Body of pancreas (tissue), 4 donors: ENCODE measurements around the gene CKAP4. TPM values are rescaled to one million over a fixed set of nuclear protein-coding genes. Genes with fewer than 3 reads are reported as not detected.

ENCODE experiments used
- ATAC-seq: fragments of 150-250 bp; one replicate; pipeline ENCODE4 v1.9.1; 2016
- DNase-seq, 4 donors: peaks; one replicate each; pipeline ENCODE4 v3.0.0-alpha.2; 2019
- H3K27ac ChIP-seq, 4 donors: fragments of 200-600 bp; sonication (generic); 1 replicate in 3 of 4; 2 replicates in 1 of 4; pipeline versions ENCODE4 v1.5.1 to v1.6.1; 2016 to 2019; ENCODE audit warnings: mild to moderate bottlenecking in 1 of 4, mixed read lengths in 1 of 4, moderate library complexity in 1 of 4
- H3K27me3 ChIP-seq, 2 donors: fragments of 200-600 bp; sonication (generic); one replicate each; pipeline ENCODE4 v1.6.0; 2016; ENCODE audit warnings: mild to moderate bottlenecking in 1 of 2
- H3K36me3 ChIP-seq, 2 donors: fragments of 200-600 bp; sonication (generic); replicated peaks in 1 of 2; 2 replicates each; pipeline ENCODE4 v1.5.1; 2016; ENCODE audit warnings: low read depth in 2 of 2; ENCODE audit not compliant: insufficient read depth in 1 of 2
- H3K4me1 ChIP-seq: fragments of 200-600 bp; sonication (generic); one replicate; pipeline ENCODE4 v1.6.0; 2016
- H3K4me3 ChIP-seq, 2 donors: fragments of 200-600 bp; sonication (generic); 1 replicate in 1 of 2; 2 replicates in 1 of 2; pipeline ENCODE4 v1.5.1; 2016 to 2019
- H3K9me3 ChIP-seq, 3 donors: fragments of 200-600 bp; sonication (generic); 1 replicate in 2 of 3; 2 replicates in 1 of 3; pipeline ENCODE4 v1.5.1; 2016
- POLR2A ChIP-seq, 3 donors: fragments of 450-650 bp; IDR thresholded peaks; one replicate each; pipeline ENCODE4 v1.6.1; 2016; ENCODE audit warnings: antibody characterized with exemption in 3 of 3, mild to moderate bottlenecking in 2 of 3
- WGBS, 2 donors: methylation state at CpG; one replicate each; pipeline ENCODE4 v1.1.5; 2017; 5-methylcytosine and 5-hydroxymethylcytosine counted together
- intact Hi-C: fragments of 100-400 bp; cut with DNase I; formaldehyde crosslinking; loops from one replicate; pipeline ENCODE4 v1.15.1; 2023
- total RNA-seq, 2 donors: library from RNA; depleted of rRNA; stranded (reverse); fragments of >200 nt; gene quantifications; one replicate each; pipeline ENCODE4 v1.1.0, GENCODE V29; 2016
- TF ChIP-seq, protein P1 (sequence below), 7 experiments: fragments of 450-650 bp in 4 of 7; fragments of 200-600 bp in 3 of 7; sonication (generic) in 3 of 7; IDR thresholded peaks; one replicate each; pipeline ENCODE4 v1.5.1; 2016 to 2019; ENCODE audit warnings: antibody characterized with exemption in 7 of 7

Gene CKAP4
- total RNA-seq, 2 donors from 2014 or later = 30.6 to 36.6 TPM

DNA sequence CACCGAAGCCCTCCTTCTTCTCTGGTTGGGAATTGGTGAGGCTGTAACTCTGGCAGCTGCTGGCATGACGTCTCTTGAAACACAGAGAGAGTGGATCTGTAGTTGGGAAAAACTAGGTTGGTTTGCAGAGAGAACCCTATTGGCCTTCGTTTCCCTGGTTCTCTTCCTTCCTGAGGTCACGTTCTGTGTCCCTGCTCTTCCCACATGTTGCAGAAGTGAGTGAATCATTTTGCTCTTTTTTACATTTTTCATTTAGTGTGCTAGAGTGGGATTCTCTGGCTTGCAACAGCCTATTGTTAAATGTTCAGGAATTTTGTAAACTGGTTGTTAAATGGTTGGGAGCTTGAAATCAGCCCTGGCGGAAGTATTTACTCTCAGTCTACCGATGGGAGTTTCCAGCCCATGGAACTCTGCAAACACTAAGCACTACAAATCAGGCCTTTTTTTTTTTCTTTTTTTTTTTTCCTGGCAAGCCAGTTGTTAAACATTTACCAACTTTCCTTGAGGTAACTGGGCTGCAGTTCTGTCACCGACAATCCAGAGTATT is 26.8 kb upstream of the CKAP4 start:
- Histone ChIP-seq H3K4me1 (peaks cover 42% of the 10 kb centered on the region), H3K27ac (peak overlapping the region; percentile 80 to 94 (median 92)), H3K27me3 (no peaks in the 10 kb centered on the region), H3K36me3 (no peaks in the 10 kb centered on the region), H3K9me3 (no peaks in the 10 kb centered on the region), H3K4me3 (no peak overlapping the region)
- DNase-seq (peak; percentile 50 to 84 (median 69)), ATAC-seq (peak; percentile 90)
- peak in 2 of 3 donors; percentile 28 to 35 for TF ChIP-seq POLR2A (IDR thresholded peaks at IDR 0.05)
- TF ChIP-seq, protein P1, sequence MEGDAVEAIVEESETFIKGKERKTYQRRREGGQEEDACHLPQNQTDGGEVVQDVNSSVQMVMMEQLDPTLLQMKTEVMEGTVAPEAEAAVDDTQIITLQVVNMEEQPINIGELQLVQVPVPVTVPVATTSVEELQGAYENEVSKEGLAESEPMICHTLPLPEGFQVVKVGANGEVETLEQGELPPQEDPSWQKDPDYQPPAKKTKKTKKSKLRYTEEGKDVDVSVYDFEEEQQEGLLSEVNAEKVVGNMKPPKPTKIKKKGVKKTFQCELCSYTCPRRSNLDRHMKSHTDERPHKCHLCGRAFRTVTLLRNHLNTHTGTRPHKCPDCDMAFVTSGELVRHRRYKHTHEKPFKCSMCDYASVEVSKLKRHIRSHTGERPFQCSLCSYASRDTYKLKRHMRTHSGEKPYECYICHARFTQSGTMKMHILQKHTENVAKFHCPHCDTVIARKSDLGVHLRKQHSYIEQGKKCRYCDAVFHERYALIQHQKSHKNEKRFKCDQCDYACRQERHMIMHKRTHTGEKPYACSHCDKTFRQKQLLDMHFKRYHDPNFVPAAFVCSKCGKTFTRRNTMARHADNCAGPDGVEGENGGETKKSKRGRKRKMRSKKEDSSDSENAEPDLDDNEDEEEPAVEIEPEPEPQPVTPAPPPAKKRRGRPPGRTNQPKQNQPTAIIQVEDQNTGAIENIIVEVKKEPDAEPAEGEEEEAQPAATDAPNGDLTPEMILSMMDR (IDR thresholded peaks at IDR 0.05) = no peak
- WGBS, 2 donors = 16% methylated on average over 7 of the region's 7 CpGs
- intact Hi-C loops = no loop called here

DNA sequence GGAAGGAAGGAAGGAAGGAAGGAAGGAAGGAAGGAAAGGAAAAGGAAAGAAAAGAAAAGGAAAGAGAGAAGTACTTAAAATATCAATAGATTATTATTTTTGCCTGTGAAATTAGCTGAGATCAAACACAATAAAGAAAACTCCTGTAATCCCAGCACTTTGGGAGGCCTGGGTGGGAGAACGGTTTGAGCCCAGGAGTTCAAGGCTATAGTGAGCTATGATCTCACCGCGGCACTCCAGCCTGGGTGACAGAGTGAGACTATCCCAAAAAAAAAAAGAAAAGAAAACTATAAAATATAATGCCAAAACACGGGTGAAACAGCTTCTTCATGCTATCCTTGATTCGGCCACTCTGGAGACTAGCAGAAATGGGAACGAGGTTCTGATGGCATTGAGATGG is 26.2 kb upstream of the CKAP4 start:
- Histone ChIP-seq H3K9me3 (no peaks in the 10 kb centered on the region), H3K36me3 (no peaks in the 10 kb centered on the region), H3K27me3 (no peaks in the 10 kb centered on the region), H3K4me3 (no peak overlapping the region), H3K27ac (peak overlapping the region; percentile 80 to 94 (median 92)), H3K4me1 (peaks cover 42% of the 10 kb centered on the region)
- ATAC-seq = peak; percentile 21
- DNase-seq = peak in 2 of 4 donors; percentile 19 to 35
- intact Hi-C loops = no loop called here
- WGBS, 2 donors = 51 to 52% methylated on average over 6 of the region's 6 CpGs
- TF ChIP-seq, protein P1 (IDR thresholded peaks at IDR 0.05) = no peak
- no peak for TF ChIP-seq POLR2A (IDR thresholded peaks at IDR 0.05)

DNA sequence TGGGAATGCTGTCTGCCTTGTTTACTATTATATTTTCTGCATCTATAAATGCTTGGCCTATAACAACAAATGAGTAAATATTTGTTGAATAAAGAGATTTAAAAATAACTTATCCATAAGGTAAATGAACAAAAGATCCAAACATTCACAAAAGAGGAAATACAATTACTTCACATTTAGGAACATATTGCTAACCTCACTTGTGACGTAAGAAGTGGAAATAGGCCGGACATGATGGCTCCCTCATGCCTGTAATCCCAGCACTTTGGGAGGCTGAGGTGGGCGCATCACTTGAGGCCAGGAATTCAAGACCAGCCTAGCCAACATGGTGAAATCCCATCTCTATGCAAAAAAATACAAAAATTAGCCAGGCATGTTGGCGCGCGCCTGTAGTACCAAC is 25.7 kb upstream of the CKAP4 start:
- intact Hi-C loops = no loop called here
- no peaks in the 10 kb centered on the region for H3K27me3 ChIP-seq
- no peak overlapping the region for H3K4me3 ChIP-seq
- ATAC-seq (no peak), DNase-seq (no peak)
- H3K27ac ChIP-seq = peak overlapping the region in 3 of 4 donors; percentile 91 to 94 (median 92)
- 79 to 96% methylated on average over 6 of the region's 6 CpGs for WGBS, 2 donors
- H3K9me3 ChIP-seq = no peaks in the 10 kb centered on the region
- no peak for TF ChIP-seq POLR2A (IDR thresholded peaks at IDR 0.05)
- TF ChIP-seq, protein P1 (IDR thresholded peaks at IDR 0.05) = no peak
- peaks cover 42% of the 10 kb centered on the region for H3K4me1 ChIP-seq
- no peaks in the 10 kb centered on the region for H3K36me3 ChIP-seq

DNA sequence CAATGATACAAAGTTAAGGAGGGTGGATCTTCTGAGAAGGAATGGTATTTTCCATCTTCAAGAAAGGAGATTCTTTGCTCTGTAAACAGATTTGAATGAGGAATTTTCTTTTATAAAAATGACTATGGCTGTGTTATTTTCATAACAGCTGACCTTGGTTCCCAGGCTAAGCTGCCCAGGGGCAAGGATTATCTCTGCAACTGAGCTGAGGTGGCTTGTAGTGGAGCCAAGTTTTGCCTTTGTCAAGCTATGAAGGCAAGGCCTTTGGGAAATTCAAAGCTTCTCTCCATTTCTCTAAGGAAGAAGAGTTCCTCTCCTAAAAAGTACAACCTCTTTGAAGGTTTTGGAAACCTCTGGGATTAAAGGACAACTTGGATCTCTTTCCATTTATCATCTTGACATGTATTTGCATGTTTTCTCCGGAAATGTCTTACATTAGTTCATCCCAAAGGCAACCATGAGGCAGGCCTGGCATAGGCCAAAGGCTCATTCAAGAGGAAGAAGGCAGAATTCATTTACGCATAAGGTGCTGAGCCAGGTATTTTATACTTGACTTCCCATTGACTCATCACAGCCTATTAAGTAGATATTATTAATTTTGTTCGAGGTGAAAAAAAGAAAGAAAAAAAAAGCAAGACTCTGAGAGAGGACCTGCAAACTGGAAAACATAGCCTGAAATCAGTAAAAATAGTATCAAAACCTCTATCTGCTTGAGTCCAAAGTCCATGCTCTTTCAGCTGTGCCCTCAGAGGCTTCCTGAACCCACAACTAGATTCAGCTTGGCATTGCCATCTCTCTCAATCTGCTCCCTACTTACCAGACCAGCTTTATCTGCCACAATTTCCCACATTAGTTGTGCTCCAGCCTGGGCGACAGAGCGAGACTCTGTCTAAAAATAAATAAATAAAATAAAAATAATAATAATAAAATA is 24.0 kb upstream of the CKAP4 start:
- DNase-seq (peak; percentile 37 to 68 (median 60)), ATAC-seq (no peak)
- no peaks in the 10 kb centered on the region for H3K27me3 ChIP-seq
- H3K4me1 ChIP-seq = peaks cover 42% of the 10 kb centered on the region
- no peaks in the 10 kb centered on the region for H3K36me3 ChIP-seq
- intact Hi-C loops = no loop called here
- 43 to 52% methylated on average over 5 of the region's 5 CpGs for WGBS, 2 donors
- H3K4me3 ChIP-seq = no peak overlapping the region
- TF ChIP-seq, protein P1 (IDR thresholded peaks at IDR 0.05) = no peak
- TF ChIP-seq POLR2A (IDR thresholded peaks at IDR 0.05) = no peak
- H3K27ac ChIP-seq = peak overlapping the region in 3 of 4 donors; percentile 47 to 74 (median 48)
- no peaks in the 10 kb centered on the region for H3K9me3 ChIP-seq
